Kidney (tissue), 14 donors: ENCODE data around the gene DNAJB7. TPM values are rescaled to one million over a fixed set of nuclear protein-coding genes. Genes with fewer than 3 reads are reported as not detected.

Experiments used
- DNase-seq, 5 donors: peaks; one replicate each; pipeline ENCODE4 v3.0.0-alpha.2; 2013 to 2020
- FAIRE-seq: peaks from 2 replicates; lab custom pipeline; 2012; peaks lifted over from hg19 to GRCh38; lab: Jason Lieb, UNC
- H3K27ac ChIP-seq, 2 donors: one replicate each; pipeline ENCODE4 v1.7.0; 2013; ENCODE audit warnings: low read depth in 2 of 2, low read length in 2 of 2, inconsistent platforms in 1 of 2
- H3K27me3 ChIP-seq: one replicate; pipeline ENCODE4 v1.7.1; 2013; ENCODE audit warnings: low read length, inconsistent platforms; ENCODE audit not compliant: control insufficient read depth, insufficient read depth
- H3K36me3 ChIP-seq, 3 donors: one replicate each; pipeline versions ENCODE4 v1.7.0 to v1.7.1; 2013; ENCODE audit warnings: low read length in 3 of 3, control low read depth in 1 of 3, inconsistent platforms in 1 of 3; ENCODE audit not compliant: insufficient read depth in 3 of 3, control insufficient read depth in 2 of 3
- H3K4me1 ChIP-seq, 3 donors: one replicate each; pipeline versions ENCODE4 v1.7.0 to v1.7.1; 2013; ENCODE audit warnings: low read length in 3 of 3, inconsistent platforms in 1 of 3, low read depth in 1 of 3; ENCODE audit not compliant: control insufficient read depth in 2 of 3, insufficient read depth in 2 of 3
- H3K4me3 ChIP-seq, 3 donors: one replicate each; pipeline versions ENCODE4 v1.7.0 to v1.8.1; 2013; ENCODE audit warnings: low read length in 3 of 3, control low read depth in 1 of 3, inconsistent platforms in 1 of 3
- H3K9ac ChIP-seq, 3 donors: one replicate each; pipeline versions ENCODE4 v1.7.0 to v1.7.1; 2013; ENCODE audit warnings: low read length in 3 of 3, control low read depth in 1 of 3, inconsistent platforms in 1 of 3
- H3K9me3 ChIP-seq, 3 donors: one replicate each; pipeline versions ENCODE4 v1.7.0 to v1.7.1; 2013; ENCODE audit warnings: low read length in 3 of 3, control low read depth in 1 of 3, inconsistent platforms in 1 of 3; ENCODE audit not compliant: control insufficient read depth in 2 of 3, insufficient read depth in 1 of 3
- CTCF ChIP-seq: IDR thresholded peaks from 3 replicates; pipeline ENCODE4 v1.5.1; 2012; ENCODE audit warnings: mild to moderate bottlenecking, moderate library complexity, borderline replicate concordance; ENCODE audit not compliant: insufficient read depth; ENCODE audit errors: extremely low read depth
- intact Hi-C: fragments of 100-400 bp; cut with DNase I; formaldehyde crosslinking; loops from one replicate; pipeline ENCODE4 v1.11.1; 2022
- polyA plus RNA-seq: library from polyadenylated mRNA; stranded (reverse); fragments of 350-450 nt; fragmentation: Illumina TruSeq; extraction: RNeasy Lipid Tissue Mini Kit (QIAGEN cat#74804); gene quantifications from one replicate; pipeline ENCODE4 v1.2.3, GENCODE V29; 2014; ENCODE audit warnings: low read depth, low replicate concordance; ENCODE audit not compliant: insufficient read depth
- total RNA-seq: library from RNA; stranded (reverse); fragmentation: NEBNext Ultra II Directional; extraction: Animal tissue kit (Norgen Biotek cat#: 25700); gene quantifications from one replicate; pipeline ENCODE4 v1.2.1, GENCODE V29; 2021
- donor health status: control.
- donor health status: control.
- donor health status: control.
- donor health status: control.
- donor health status: control.
- donor health status: DM: yes; HTN: yes; CAD: no.
- donor health status: Normal renal cell carcinoma (clear cell type).

The DNAJB7 gene
- total and polyA plus RNA-seq, 2 donors from 2014 or later: not detected

GRCh38 chr22:40857309-40857855 lies 4.5 kb downstream of the DNAJB7 start:
- no peak for FAIRE-seq
- no peak for DNase-seq

GRCh38 chr22:40856513-40857308 lies 5.2 kb downstream of the DNAJB7 start, which contains the start of the genes ST13 and XPNPEP3:
ST13 (minus strand) TSS chr22:40856639; CDS start chr22:40856540, 99 bp downstream.
XPNPEP3 (plus strand) TSS chr22:40857148; CDS start chr22:40857182, 34 bp downstream.
- Histone ChIP-seq H3K27ac (peak within 1 kb of the TSS; percentile 98 to 100), H3K4me1 (peaks cover 8 to 22% (median 10%) of the 10 kb centered on the region in 3 donors), H3K4me3 (peak within 1 kb of the TSS; percentile 96 to 98 (median 96)), H3K27me3 (no peaks in the 10 kb centered on the region), H3K9ac (peak within 1 kb of the TSS; percentile 93 to 99 (median 99)), H3K9me3 (no peaks in the 10 kb centered on the region), H3K36me3 (peaks cover 0 to 3% (median 0%) of the 10 kb centered on the region in 3 donors)
- TF ChIP-seq CTCF: no peak
- FAIRE-seq: no peak
- intact Hi-C loops: no loop called here
- DNase-seq: peak; percentile 98 to 99 (median 99)

More at GRCh38 chr22:40857309-40857855, 4.5 kb downstream of the DNAJB7 start:
- H3K27ac ChIP-seq: peak overlapping the region; percentile 98 to 100
- H3K27me3 ChIP-seq: no peaks in the 10 kb centered on the region
- H3K36me3 ChIP-seq: peaks cover 0 to 6% (median 2%) of the 10 kb centered on the region in 3 donors
- peak overlapping the region; percentile 93 to 99 (median 96) for H3K9ac ChIP-seq
- no peak for TF ChIP-seq CTCF
- peaks cover 8 to 22% (median 10%) of the 10 kb centered on the region in 3 donors for H3K4me1 ChIP-seq
- intact Hi-C loops: no loop called here
- H3K4me3 ChIP-seq: peak overlapping the region; percentile 91 to 98 (median 96)
- no peaks in the 10 kb centered on the region for H3K9me3 ChIP-seq

GRCh38 chr22:40855979-40856512 lies 5.9 kb downstream of the DNAJB7 start:
- intact Hi-C loops: no loop called here
- Histone ChIP-seq H3K27ac (peak overlapping the region; percentile 98 to 100), H3K9ac (peak overlapping the region; percentile 72 to 99 (median 99)), H3K36me3 (no peaks in the 10 kb centered on the region), H3K27me3 (no peaks in the 10 kb centered on the region), H3K4me3 (peak overlapping the region; percentile 75 to 98 (median 96)), H3K9me3 (no peaks in the 10 kb centered on the region), H3K4me1 (peaks cover 8 to 22% (median 10%) of the 10 kb centered on the region in 3 donors)
- no peak for FAIRE-seq
- no peak for TF ChIP-seq CTCF
- DNase-seq: peak; percentile 37 to 80 (median 51)
